ENCODE measurements around the gene KLF1. TPM values are rescaled to one million over a fixed set of nuclear protein-coding genes. Genes with fewer than 3 reads are reported as not detected.
"Not testable (repeated sequence)": the region's sequence is repeated elsewhere in the genome, so short reads cannot be mapped to it uniquely, and the experiment has no call there.

KLF1 gene
- total RNA-seq, 1 donor from 2014 or later: not detected

GRCh38 chr19:12872255-12872654 is 14.7 kb downstream of the KLF1 start:
- intact Hi-C loops (cut with micrococcal nuclease): no loop called here
- DNase-seq (no peak), ATAC-seq (no peak)

GRCh38 chr19:12871681-12872080 is 15.3 kb downstream of the KLF1 start:
- no peak for DNase-seq
- intact Hi-C loops (cut with micrococcal nuclease): no loop called here
- no peak for ATAC-seq

- ATAC-seq (no peak), DNase-seq (no peak)
- intact Hi-C loops (cut with micrococcal nuclease): no loop called here
These were observed 18.4 kb downstream of the KLF1 start for GRCh38 chr19:12868540-12869112.

GRCh38 chr19:12867120-12868099 is 19.6 kb downstream of the KLF1 start:
- peak; percentile 72 for DNase-seq
- intact Hi-C loops (cut with micrococcal nuclease): no loop called here
- peak; percentile 69 for ATAC-seq

GRCh38 chr19:12866416-12867119 is 20.4 kb downstream of the KLF1 start:
- DNase-seq (no peak), ATAC-seq (no peak)
- intact Hi-C loops (cut with micrococcal nuclease): no loop called here

GRCh38 chr19:12865746-12866415 is 21.1 kb downstream of the KLF1 start:
- no peak for ATAC-seq
- no peak for DNase-seq
- intact Hi-C loops (cut with micrococcal nuclease): no loop called here

- intact Hi-C loops (cut with micrococcal nuclease): no loop called here
- no peak for ATAC-seq
These were observed 22.0 kb downstream of the KLF1 start for GRCh38 chr19:12864721-12865715.

GRCh38 chr19:12864143-12864542 is 22.9 kb downstream of the KLF1 start:
- no peak for ATAC-seq
- intact Hi-C loops (cut with micrococcal nuclease): no loop called here
- DNase-seq: no peak

More at GRCh38 chr19:12864721-12865715, 22.0 kb downstream of the KLF1 start:
- DNase-seq: no peak

- intact Hi-C loops (cut with micrococcal nuclease): no loop called here
- DNase-seq (no peak), ATAC-seq (no peak)
These were observed 27.5 kb downstream of the KLF1 start for GRCh38 chr19:12859546-12859945.

GRCh38 chr19:12858041-12858928 is 28.7 kb downstream of the KLF1 start:
- DNase-seq (no peak), ATAC-seq (no peak)
- intact Hi-C loops (cut with micrococcal nuclease): no loop called here

- intact Hi-C loops (cut with micrococcal nuclease): no loop called here
- DNase-seq (no peak), ATAC-seq (no peak)
These were observed 30.3 kb downstream of the KLF1 start for GRCh38 chr19:12856653-12857052.

GRCh38 chr19:12847159-12848139 is 39.6 kb downstream of the KLF1 start:
- DNase-seq (peak; percentile 92), ATAC-seq (peak; percentile 99)
- intact Hi-C loops (cut with micrococcal nuclease): loop anchor here (10.0 kb wide), 1 partner anchor 83 kb away; no protein-coding TSS in a partner anchor

- not testable (repeated sequence) for DNase-seq, ATAC-seq
- intact Hi-C loops (cut with micrococcal nuclease): loop anchor here (10.0 kb wide), 1 partner anchor 82 kb away; no protein-coding TSS in a partner anchor
These were observed 40.4 kb downstream of the KLF1 start for GRCh38 chr19:12846613-12847012.

GRCh38 chr19:12843999-12844732 is 42.8 kb downstream of the KLF1 start:
- intact Hi-C loops (cut with micrococcal nuclease): loop anchor here (10.0 kb wide), 1 partner anchor 79 kb away; no protein-coding TSS in a partner anchor
- ATAC-seq: no peak

GRCh38 chr19:12843328-12843727 is 43.7 kb downstream of the KLF1 start:
- DNase-seq (no peak), ATAC-seq (no peak)
- intact Hi-C loops (cut with micrococcal nuclease): loop anchor here (10.0 kb wide), 1 partner anchor 79 kb away; no protein-coding TSS in a partner anchor

More at GRCh38 chr19:12843999-12844732, 42.8 kb downstream of the KLF1 start:
- no peak for DNase-seq

Measured in left ventricle myocardium superior (tissue), 1 donor.